Measurements from ENCODE around the gene MAFG.
"Not testable (repeated sequence)": the region's sequence is repeated elsewhere in the genome, so short reads cannot be mapped to it uniquely, and the experiment has no call there.

Gene MAFG

GRCh38 chr17:81957691-81958432, 30.3 kb upstream of the MAFG start:
- DNase-seq = no peak

- DNase-seq = no peak
Observed at GRCh38 chr17:81956607-81957589, 29.4 kb upstream of the MAFG start.

- DNase-seq = no peak
Observed at GRCh38 chr17:81955756-81956544, 28.4 kb upstream of the MAFG start.

DNA sequence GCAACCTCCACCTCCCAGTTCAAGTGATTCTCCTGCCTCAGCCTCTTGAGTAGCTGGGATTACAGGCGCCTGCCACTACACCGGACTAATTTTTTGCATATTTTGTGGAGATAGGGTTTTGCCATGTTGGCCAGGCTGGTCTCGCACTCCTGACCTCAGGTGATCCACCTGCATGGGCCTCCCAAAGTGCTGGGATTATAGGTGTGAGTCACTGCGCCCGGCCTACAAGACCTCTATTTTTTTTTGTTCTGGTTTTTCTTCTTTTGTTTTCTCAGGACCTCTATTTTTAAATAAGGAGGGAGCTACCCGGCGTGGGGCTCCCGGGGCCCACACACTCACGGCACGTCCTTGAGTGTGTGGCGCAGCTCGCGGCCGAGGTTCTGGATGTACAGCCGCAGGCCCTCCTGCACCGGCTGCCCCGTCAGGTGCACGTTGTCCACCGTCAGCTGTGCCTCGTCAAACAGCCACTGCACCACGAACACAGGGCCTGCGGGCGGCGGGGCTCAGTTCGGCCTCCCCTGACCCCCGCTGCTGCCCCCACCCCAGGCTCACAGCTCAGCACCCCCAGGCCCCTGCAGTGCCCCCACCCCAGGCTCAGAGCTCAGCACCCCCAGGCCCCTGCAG, 27.6 kb upstream of the MAFG start:
- no peak for DNase-seq

GRCh38 chr17:81954131-81955057, 26.9 kb upstream of the MAFG start:
- no peak for DNase-seq

GRCh38 chr17:81953443-81953842, 25.9 kb upstream of the MAFG start:
- DNase-seq = not testable (repeated sequence)

- DNase-seq = no peak
Observed at GRCh38 chr17:81952792-81953228, 25.3 kb upstream of the MAFG start.

GRCh38 chr17:81951785-81952684, 24.5 kb upstream of the MAFG start:
- no peak for DNase-seq

DNA sequence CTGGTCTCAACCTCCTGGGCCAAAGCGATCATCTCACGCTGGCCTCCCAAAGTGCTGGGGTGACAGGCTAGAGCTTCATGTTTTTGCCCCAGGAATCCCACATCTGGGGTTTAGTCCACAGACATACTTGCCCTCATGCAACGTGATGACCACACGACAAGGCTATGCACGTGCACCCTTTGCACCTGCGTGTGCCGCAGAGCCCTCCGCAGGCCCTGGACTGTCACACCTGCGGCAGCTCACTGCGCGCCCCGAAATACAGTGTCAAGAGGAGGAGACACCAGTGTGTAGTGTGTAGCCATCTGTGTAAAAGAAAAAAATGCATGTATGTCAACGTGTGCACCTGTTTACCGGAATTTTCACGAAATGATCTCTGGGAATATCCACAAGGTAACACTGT, 23.0 kb upstream of the MAFG start:
- DNase-seq = no peak

GRCh38 chr17:81948635-81949378, 21.3 kb upstream of the MAFG start:
- DNase-seq = no peak

DNA sequence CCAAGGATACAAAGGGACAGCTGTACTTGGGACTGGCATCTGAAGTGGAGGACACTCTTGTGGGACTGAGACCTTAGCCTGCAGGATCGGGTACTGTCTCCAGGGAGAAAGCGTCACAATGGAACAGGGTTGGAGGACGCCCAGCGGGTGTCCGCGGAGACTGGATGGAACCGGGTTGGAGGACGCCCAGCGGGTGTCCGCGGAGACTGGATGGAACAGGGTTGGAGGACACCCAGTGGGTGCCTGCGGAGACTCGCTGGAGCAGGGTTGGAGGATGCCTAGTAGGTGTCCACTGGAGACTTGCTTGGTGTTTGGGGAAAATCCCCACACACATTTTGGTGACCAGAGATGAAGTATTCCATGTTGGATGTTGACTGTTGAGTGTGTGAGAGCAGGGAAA, 19.7 kb upstream of the MAFG start, which contains the start of gene MYADML2:
Gene MYADML2 (minus strand): TSS at position 45 of the 400 bp plus-strand sequence. CDS start 5,492 bp downstream, outside the sequence.
- DNase-seq = no peak

GRCh38 chr17:81944858-81945257, 17.3 kb upstream of the MAFG start:
- DNase-seq = no peak

GRCh38 chr17:81942167-81942553, 14.6 kb upstream of the MAFG start:
- DNase-seq = no peak

GRCh38 chr17:81941484-81942166, 14.1 kb upstream of the MAFG start:
- DNase-seq = no peak

- DNase-seq = no peak
Observed at GRCh38 chr17:81940538-81941483, 13.3 kb upstream of the MAFG start.

DNA sequence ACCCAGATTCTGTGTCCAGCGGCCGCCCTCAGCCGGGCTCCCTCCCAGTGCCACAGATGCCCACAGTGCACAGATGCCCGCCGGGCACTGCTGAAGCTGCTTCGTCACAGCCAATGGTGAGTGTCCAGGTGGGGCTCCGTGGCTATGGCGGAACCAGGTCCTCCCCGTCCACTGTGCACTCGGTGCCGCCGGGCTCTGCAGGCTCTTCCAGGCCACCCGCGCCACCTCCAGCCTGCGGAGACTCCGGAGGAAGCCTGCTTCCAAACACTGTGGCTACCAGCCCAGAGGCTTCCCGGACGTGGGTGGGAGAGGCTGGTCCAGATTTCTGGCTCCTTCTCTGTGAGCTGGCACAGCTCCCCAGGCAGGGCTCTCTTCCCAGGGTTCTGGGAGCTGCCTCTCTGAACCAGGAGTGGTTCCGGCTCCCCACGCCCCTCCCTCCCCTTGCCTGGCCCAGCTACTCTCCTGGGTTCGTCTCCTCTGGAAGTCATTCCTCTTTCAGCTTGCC, 12.4 kb upstream of the MAFG start:
- no peak for DNase-seq

GRCh38 chr17:81939218-81939617, 11.7 kb upstream of the MAFG start:
- no peak for DNase-seq

Data from stimulated activated CD4-positive, alpha-beta T cell treated with anti-CD3 and anti-CD28 coated beads, Interleukin-4, amount 100 ng/mL, for 24 hours (primary cell).